AG04450 (cell line): ENCODE results near the gene IGF2R. TPM values are rescaled to one million over a fixed set of nuclear protein-coding genes. Genes with fewer than 3 reads are reported as not detected.
A peak's percentile ranks its signal among the peaks of the same experiment; 100 is the strongest.

ENCODE experiments used
- CTCF ChIA-PET: fragments of 300-600, 350-600 bp; formaldehyde crosslinking; extraction: SDS; loops from one replicate; lab custom pipeline; 2022; ENCODE audit warnings: antibody characterized with exemption, inconsistent platforms; lab: Charles Lee
- POLR2A ChIA-PET: fragments of 350-600 bp; formaldehyde crosslinking; extraction: SDS; loops from one replicate; lab custom pipeline; 2021; ENCODE audit warnings: antibody characterized with exemption, inconsistent platforms; lab: Yijun Ruan, JAX
- DNase-seq: peaks from one replicate; pipeline ENCODE4 v3.0.0-alpha.2; 2011; ENCODE audit warnings: low read depth, low spot score
- H3K27ac ChIP-seq: one replicate; pipeline ENCODE4 v1.5.1; 2012; ENCODE audit warnings: low read depth, low read length, control low read depth
- H3K27me3 ChIP-seq: one replicate; pipeline ENCODE4 v1.6.0; 2012; ENCODE audit warnings: low read length; ENCODE audit not compliant: control insufficient read depth, insufficient read depth
- H3K4me3 ChIP-seq: 2 replicates; pipeline ENCODE4 v1.5.1; 2011; ENCODE audit warnings: mild to moderate bottlenecking, low read depth, low read length, control low read depth
- H3K9me3 ChIP-seq: 2 replicates; pipeline ENCODE4 v1.5.1; 2012; ENCODE audit warnings: low read length; ENCODE audit not compliant: control insufficient read depth, insufficient read depth
- CTCF ChIP-seq: IDR thresholded peaks from 2 replicates; pipeline ENCODE4 v1.5.1; 2011; ENCODE audit warnings: low read depth, low read length, control low read depth, inconsistent platforms
- polyA plus RNA-seq: library from polyadenylated mRNA; depleted of rRNA; stranded (reverse); fragments of >200 nt; gene quantifications from 2 replicates; pipeline ENCODE4 v1.2.3, GENCODE V29; 2011

Gene IGF2R
- polyA plus RNA-seq, 1 experiment = 40.9 TPM

- Histone ChIP-seq H3K9me3 (peaks cover 3% of the 10 kb centered on the region; the same call in 1 of the 2 replicates), H3K27ac (no peak overlapping the region), H3K4me3 (no peak overlapping the region), H3K27me3 (peaks cover 6% of the 10 kb centered on the region)
- ChIA-PET POLR2A (no interaction called here), CTCF (interaction anchor here (0.7 kb wide), 1 partner anchor 72 kb away, joined by 3 read pairs; no protein-coding TSS in a partner anchor)
- DNase-seq = no peak
- TF ChIP-seq CTCF = no peak
Observed at GRCh38 chr6:159935633-159936032, 33.2 kb upstream of the IGF2R start.

GRCh38 chr6:159939591-159940016 lies 29.3 kb upstream of the IGF2R start:
- DNase-seq = no peak
- POLR2A ChIA-PET = no interaction called here
- Histone ChIP-seq H3K9me3 (peaks cover 6% of the 10 kb centered on the region; the same call in 1 of the 2 replicates), H3K27ac (no peak overlapping the region), H3K27me3 (peaks cover 7% of the 10 kb centered on the region), H3K4me3 (no peak overlapping the region)
- TF ChIP-seq CTCF = no peak
- CTCF ChIA-PET = interaction anchor here (6.2 kb wide), 1 partner anchor 76 kb away, joined by 119 read pairs; no protein-coding TSS in a partner anchor

GRCh38 chr6:159941286-159942113 lies 27.4 kb upstream of the IGF2R start:
- TF ChIP-seq CTCF = peak; percentile 61
- ChIA-PET CTCF (interaction anchor here (0.7 to 6.2 kb wide), 10 partner anchors 9 to 252 kb away, joined by 3 to 119 read pairs (median 4); no protein-coding TSS in a partner anchor), POLR2A (no interaction called here)
- peaks cover 7% of the 10 kb centered on the region for H3K27me3 ChIP-seq
- no peak overlapping the region for H3K4me3 ChIP-seq
- H3K9me3 ChIP-seq = peaks cover 3% of the 10 kb centered on the region; the same call in 1 of the 2 replicates
- no peak overlapping the region for H3K27ac ChIP-seq
- no peak for DNase-seq

GRCh38 chr6:159943101-159943632 lies 25.7 kb upstream of the IGF2R start:
- no peak overlapping the region for H3K4me3 ChIP-seq
- DNase-seq = no peak
- ChIA-PET POLR2A (interaction anchor here (0.7 kb wide), 1 partner anchor 252 kb away, joined by 3 read pairs; no protein-coding TSS in a partner anchor), CTCF (interaction anchor here (1.3 to 6.2 kb wide), 5 partner anchors 8 to 79 kb away, joined by 4 to 119 read pairs (median 6); no protein-coding TSS in a partner anchor)
- TF ChIP-seq CTCF = no peak
- peaks cover 6% of the 10 kb centered on the region for H3K27me3 ChIP-seq
- H3K27ac ChIP-seq = no peak overlapping the region
- peaks cover 3% of the 10 kb centered on the region; the same call in 1 of the 2 replicates for H3K9me3 ChIP-seq
